IMR-90 (cell line): ENCODE data around the gene RPL12. TPM values are rescaled to one million over a fixed set of nuclear protein-coding genes. Genes with fewer than 3 reads are reported as not detected.

ENCODE experiments used
- ATAC-seq: fragments of 200-7000 bp; cut with Tn5 transposase; 2 replicates; pipeline ENCODE4 v1.9.1; 2020; ENCODE audit warnings: low read depth, mild to moderate bottlenecking, moderate library complexity
- BruUV-seq: library from RNA; stranded (reverse); fragments of 400-500 nt; replicated peaks from 2 replicates; lab custom pipeline; 2021; lab: Mats Ljungman, UMichigan
- CTCF ChIA-PET: fragments of 300-600 bp; formaldehyde crosslinking; extraction: SDS; loops from one replicate; lab custom pipeline; 2021; ENCODE audit warnings: antibody characterized with exemption; lab: Yijun Ruan, JAX
- POLR2A ChIA-PET: fragments of 300-600 bp; sonication (Branson Sonifier 250); formaldehyde crosslinking; loops from one replicate; lab custom pipeline; 2022; ENCODE audit warnings: antibody characterized with exemption; ENCODE audit not compliant: unreplicated experiment; lab: Charles Lee
- DNase-seq: peaks from one replicate; pipeline ENCODE4 v3.0.0; 2013
- H2AFZ ChIP-seq: replicated peaks from 2 replicates; pipeline ENCODE3; 2013; ENCODE audit warnings: low read length, mild to moderate bottlenecking; ENCODE audit not compliant: poor library complexity
- H2AK5ac ChIP-seq: 2 replicates; pipeline ENCODE4 v1.6.1; 2013; ENCODE audit warnings: low read depth, low read length, inconsistent platforms
- H2AK9ac ChIP-seq: replicated peaks from 2 replicates; pipeline ENCODE3; 2013; ENCODE audit warnings: mild to moderate bottlenecking, low read depth, low read length, moderate library complexity; ENCODE audit not compliant: poor library complexity
- H2BK120ac ChIP-seq: 2 replicates; pipeline ENCODE4 v1.6.1; 2013; ENCODE audit warnings: low read depth, low read length, inconsistent platforms
- H2BK15ac ChIP-seq: 3 replicates; pipeline ENCODE4 v1.6.1; 2013; ENCODE audit warnings: low read depth, low read length, inconsistent platforms
- H2BK20ac ChIP-seq: 2 replicates; pipeline ENCODE4 v1.6.1; 2013; ENCODE audit warnings: low read depth, mild to moderate bottlenecking, inconsistent platforms, low read length, moderate library complexity
- H2BK5ac ChIP-seq: 2 replicates; pipeline ENCODE4 v1.6.1; 2013; ENCODE audit warnings: mild to moderate bottlenecking, low read depth, low read length, inconsistent platforms; ENCODE audit not compliant: poor library complexity, severe bottlenecking
- H3K14ac ChIP-seq: replicated peaks from 2 replicates; pipeline ENCODE4 v1.6.1; 2013; ENCODE audit warnings: low read depth, low read length, inconsistent platforms
- H3K18ac ChIP-seq: 2 replicates; pipeline ENCODE4 v1.6.1; 2013; ENCODE audit warnings: low read depth, low read length, control low read depth
- H3K23ac ChIP-seq: 2 replicates; pipeline ENCODE4 v1.6.1; 2013; ENCODE audit warnings: low read depth, low read length, inconsistent platforms
- H3K27ac ChIP-seq: 2 replicates; pipeline ENCODE4 v1.5.1; 2013; ENCODE audit warnings: mild to moderate bottlenecking, control low read depth, low read length; ENCODE audit not compliant: insufficient read depth
- H3K27me3 ChIP-seq: 2 replicates; pipeline ENCODE4 v1.6.1; 2013; ENCODE audit warnings: low read length; ENCODE audit not compliant: control insufficient read depth, insufficient read depth
- H3K36me3 ChIP-seq: 2 replicates; pipeline ENCODE4 v1.6.1; 2013; ENCODE audit warnings: low read length, mixed read lengths; ENCODE audit not compliant: control insufficient read depth, insufficient read depth
- H3K4ac ChIP-seq: 2 replicates; pipeline ENCODE4 v1.6.1; 2013; ENCODE audit warnings: low read depth, low read length, inconsistent platforms
- H3K4me1 ChIP-seq: 2 replicates; pipeline ENCODE4 v1.6.1; 2013; ENCODE audit warnings: low read length, mixed read lengths; ENCODE audit not compliant: control insufficient read depth, insufficient read depth
- H3K4me2 ChIP-seq: 2 replicates; pipeline ENCODE4 v1.6.1; 2013; ENCODE audit warnings: low read depth, mild to moderate bottlenecking, control low read depth, low read length, moderate library complexity
- H3K4me3 ChIP-seq: 2 replicates; pipeline ENCODE4 v1.5.1; 2013; ENCODE audit warnings: low read depth, mild to moderate bottlenecking, control low read depth, low read length, moderate library complexity; ENCODE audit not compliant: insufficient read depth
- H3K56ac ChIP-seq: 2 replicates; pipeline ENCODE4 v1.6.1; 2013; ENCODE audit warnings: low read length, inconsistent platforms; ENCODE audit not compliant: insufficient read depth; ENCODE audit errors: extremely low read depth
- H3K79me1 ChIP-seq, 2 experiments: 2 replicates each; pipeline ENCODE4 v1.6.1; 2013; ENCODE audit warnings: low read length in 2 of 2, inconsistent platforms in 1 of 2, low read depth in 1 of 2
- H3K9ac ChIP-seq: 2 replicates; pipeline ENCODE4 v1.6.1; 2013; ENCODE audit warnings: low read depth, low read length, control low read depth
- H3K9me1 ChIP-seq: 2 replicates; pipeline ENCODE4 v1.6.1; 2013; ENCODE audit warnings: low read length, inconsistent platforms; ENCODE audit not compliant: insufficient read depth
- H3K9me3 ChIP-seq: 2 replicates; pipeline ENCODE4 v1.6.1; 2013; ENCODE audit warnings: low read length; ENCODE audit not compliant: control insufficient read depth, insufficient read depth
- H4K20me1 ChIP-seq: 2 replicates; pipeline ENCODE4 v1.6.1; 2013; ENCODE audit warnings: low read length, inconsistent platforms; ENCODE audit not compliant: insufficient read depth
- H4K5ac ChIP-seq: 2 replicates; pipeline ENCODE4 v1.6.1; 2013; ENCODE audit warnings: mild to moderate bottlenecking, low read depth, low read length, control low read depth
- H4K8ac ChIP-seq, 2 experiments: 2 replicates each; pipeline ENCODE4 v1.6.1; 2013; ENCODE audit warnings: low read depth in 2 of 2, low read length in 2 of 2, control low read depth in 1 of 2, inconsistent platforms in 1 of 2
- H4K91ac ChIP-seq: 2 replicates; pipeline ENCODE4 v1.6.1; 2013; ENCODE audit warnings: low read depth, low read length, inconsistent platforms; ENCODE audit not compliant: insufficient read depth
- BHLHE40 ChIP-seq: fragments of 150-350 bp; IDR thresholded peaks from 2 replicates; pipeline ENCODE4 v1.6.1; 2016; ENCODE audit warnings: mild to moderate bottlenecking, low read depth, low read length
- CEBPB ChIP-seq: IDR thresholded peaks from 2 replicates; pipeline ENCODE4 v1.6.1; 2012; ENCODE audit warnings: low read depth, low read length, improper control_type of control experiment
- CHD1 ChIP-seq: IDR thresholded peaks from 2 replicates; pipeline ENCODE4 v1.6.1; 2012; ENCODE audit warnings: low read depth, low read length, improper control_type of control experiment
- ELK1 ChIP-seq: fragments of 150-350 bp; IDR thresholded peaks from 2 replicates; pipeline ENCODE4 v1.6.1; 2016; ENCODE audit warnings: low read depth, mild to moderate bottlenecking, low read length, moderate library complexity, borderline replicate concordance
- MAFK ChIP-seq: IDR thresholded peaks from 2 replicates; pipeline ENCODE4 v1.6.1; 2012; ENCODE audit warnings: low read depth, low read length, improper control_type of control experiment
- MXI1 ChIP-seq: IDR thresholded peaks from 2 replicates; pipeline ENCODE4 v1.6.1; 2012; ENCODE audit warnings: low read depth, mild to moderate bottlenecking, low read length, moderate library complexity, borderline replicate concordance
- NFE2L2 ChIP-seq: fragments of 150-350 bp; IDR thresholded peaks from 2 replicates; pipeline ENCODE4 v1.6.1; 2016; ENCODE audit warnings: low read depth, mild to moderate bottlenecking, low read length
- POLR2A ChIP-seq: IDR thresholded peaks from 2 replicates; pipeline ENCODE4 v1.6.1; 2012; ENCODE audit warnings: mild to moderate bottlenecking, low read depth, low read length
- RAD21 ChIP-seq: IDR thresholded peaks from 2 replicates; pipeline ENCODE4 v1.6.1; 2012; ENCODE audit warnings: low read length, improper control_type of control experiment
- RCOR1 ChIP-seq: IDR thresholded peaks from 2 replicates; pipeline ENCODE4 v1.6.1; 2012; ENCODE audit warnings: mild to moderate bottlenecking, low read length, improper control_type of control experiment; ENCODE audit not compliant: insufficient replicate concordance
- RFX5 ChIP-seq: IDR thresholded peaks from 2 replicates; pipeline ENCODE4 v1.8.0; 2012; ENCODE audit warnings: low read depth, mild to moderate bottlenecking, low read length, moderate library complexity
- SMC3 ChIP-seq: fragments of 150-350 bp; IDR thresholded peaks from 2 replicates; pipeline ENCODE4 v1.6.1; 2016; ENCODE audit warnings: low read depth, mild to moderate bottlenecking, antibody characterized with exemption, low read length, moderate library complexity
- WGBS, 2 experiments: methylation state at CpG; one replicate each; pipeline versions ENCODE4 v1.1.5 to v1.1.7; 2013; ENCODE audit warnings: missing lambda C conversion rate in 2 of 2; ENCODE audit not compliant: insufficient read length in 1 of 2; ENCODE audit errors: extremely low coverage in 2 of 2; 5-methylcytosine and 5-hydroxymethylcytosine counted together
- dilution Hi-C: fragments of 300-500 bp; cut with HindIII; formaldehyde crosslinking; loops from one replicate; pipeline ENCODE4 v1.14.3; 2018; ENCODE audit warnings: low sequenced_read_pairs; ENCODE audit not compliant: unreplicated experiment
- in situ Hi-C: fragments of 300-500 bp; cut with MboI; formaldehyde crosslinking; loops from 3 replicates; pipeline ENCODE4 v1.14.3; 2019; ENCODE audit warnings: low sequenced_read_pairs, inconsistent platforms, mixed read lengths
- intact Hi-C: fragments of 100-400 bp; cut with micrococcal nuclease; formaldehyde crosslinking; loops from 2 replicates; pipeline ENCODE4 v1.10.0; 2022
- polyA plus RNA-seq, 3 experiments: library from polyadenylated mRNA; depleted of rRNA; stranded (reverse); fragments of >200 nt; gene quantifications; 2 replicates each; pipeline ENCODE4 v1.2.3, GENCODE V29; 2012; ENCODE audit warnings: low replicate concordance in 1 of 3
- total RNA-seq: library from RNA; depleted of rRNA; stranded (reverse); fragments of >200 nt; gene quantifications from 2 replicates; pipeline ENCODE4 v1.2.3, GENCODE V29; 2012
- TF ChIP-seq, protein P1 (sequence below): conservative IDR thresholded peaks from 2 replicates; pipeline ENCODE4 v1.5.1; 2012; ENCODE audit warnings: mild to moderate bottlenecking, low read depth, low read length, improper control_type of control experiment

RPL12 gene
- total and polyA plus RNA-seq, 2 of the 4 experiments (the other 2 are of a cell fraction), result 1,864 to 2,379 TPM

DNA sequence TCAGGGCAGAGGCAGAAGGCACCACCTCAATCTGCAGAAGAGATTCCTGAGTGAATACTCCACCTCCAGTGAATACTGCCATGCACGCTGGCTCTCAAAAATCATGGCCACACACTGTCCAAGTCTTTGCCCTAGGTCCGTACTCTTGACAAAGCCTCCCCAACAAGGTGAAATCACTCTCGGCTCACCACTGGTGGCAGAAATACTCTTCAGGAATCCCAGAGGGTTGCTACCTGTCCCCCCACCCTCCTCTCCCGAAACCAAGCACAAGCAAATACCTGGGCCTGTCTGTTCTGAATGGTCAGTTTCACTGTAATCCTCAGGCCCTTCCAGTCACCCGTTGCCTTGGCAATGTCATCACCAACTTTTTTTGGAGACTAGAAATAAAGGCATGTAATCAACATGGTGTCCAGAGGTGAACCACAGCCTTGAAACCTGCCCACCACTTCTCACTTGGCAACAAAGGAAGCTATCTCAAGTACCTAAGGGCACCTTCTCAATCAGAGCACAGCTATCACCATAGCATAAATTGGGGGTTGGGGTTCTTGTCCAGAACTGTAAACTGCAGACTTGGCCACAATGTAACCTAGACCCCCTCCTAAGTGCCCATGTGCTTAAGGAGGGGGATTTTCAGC lies 1.8 kb downstream of the RPL12 start:
- H3K36me3 ChIP-seq, result peaks cover 60% of the 10 kb centered on the region
- H3K14ac ChIP-seq, result peak overlapping the region; percentile 96
- H2BK15ac ChIP-seq, result no peak overlapping the region
- dilution Hi-C loops, result no loop called here
- peaks cover 10% of the 10 kb centered on the region for H3K9me3 ChIP-seq
- H3K18ac ChIP-seq, result no peak overlapping the region
- ChIA-PET CTCF (no interaction called here), POLR2A (no interaction called here)
- H2BK20ac ChIP-seq, result no peak overlapping the region
- H2AFZ ChIP-seq, result no peak overlapping the region
- no CpG with 5 or more reads among the region's 5 CpGs for WGBS, 2 experiments
- H4K8ac ChIP-seq, result peak overlapping the region in 1 of 2 experiments; percentile 34; a peak in 1 of 4 replicates
- no peak for DNase-seq
- H3K27ac ChIP-seq, result peak overlapping the region; percentile 91
- peak overlapping the region; percentile 77 for H2BK5ac ChIP-seq
- in situ Hi-C loops, result no loop called here
- H3K9ac ChIP-seq, result peak overlapping the region; percentile 95
- H2AK9ac ChIP-seq, result no peak overlapping the region
- peak overlapping the region; percentile 24; the same call in 1 of the 2 replicates for H3K4ac ChIP-seq
- peak overlapping the region; percentile 16; the same call in 1 of the 2 replicates for H3K56ac ChIP-seq
- no peak for ATAC-seq
- H3K23ac ChIP-seq, result peak overlapping the region; percentile 63
- TF ChIP-seq CEBPB, result no peak
- no peak for TF ChIP-seq MAFK
- TF ChIP-seq POLR2A, result no peak
- no peak for TF ChIP-seq RAD21
- no peak for TF ChIP-seq SMC3
- no peak for TF ChIP-seq BHLHE40
- TF ChIP-seq RCOR1, result no peak
- TF ChIP-seq, protein P1, sequence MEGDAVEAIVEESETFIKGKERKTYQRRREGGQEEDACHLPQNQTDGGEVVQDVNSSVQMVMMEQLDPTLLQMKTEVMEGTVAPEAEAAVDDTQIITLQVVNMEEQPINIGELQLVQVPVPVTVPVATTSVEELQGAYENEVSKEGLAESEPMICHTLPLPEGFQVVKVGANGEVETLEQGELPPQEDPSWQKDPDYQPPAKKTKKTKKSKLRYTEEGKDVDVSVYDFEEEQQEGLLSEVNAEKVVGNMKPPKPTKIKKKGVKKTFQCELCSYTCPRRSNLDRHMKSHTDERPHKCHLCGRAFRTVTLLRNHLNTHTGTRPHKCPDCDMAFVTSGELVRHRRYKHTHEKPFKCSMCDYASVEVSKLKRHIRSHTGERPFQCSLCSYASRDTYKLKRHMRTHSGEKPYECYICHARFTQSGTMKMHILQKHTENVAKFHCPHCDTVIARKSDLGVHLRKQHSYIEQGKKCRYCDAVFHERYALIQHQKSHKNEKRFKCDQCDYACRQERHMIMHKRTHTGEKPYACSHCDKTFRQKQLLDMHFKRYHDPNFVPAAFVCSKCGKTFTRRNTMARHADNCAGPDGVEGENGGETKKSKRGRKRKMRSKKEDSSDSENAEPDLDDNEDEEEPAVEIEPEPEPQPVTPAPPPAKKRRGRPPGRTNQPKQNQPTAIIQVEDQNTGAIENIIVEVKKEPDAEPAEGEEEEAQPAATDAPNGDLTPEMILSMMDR, result no peak
- TF ChIP-seq MXI1, result no peak
- TF ChIP-seq RFX5, result no peak
- TF ChIP-seq CHD1, result no peak
- no peak for TF ChIP-seq ELK1
- TF ChIP-seq NFE2L2, result no peak
- H2AK5ac ChIP-seq, result 0 out of 2 replicates have a peak overlapping the region, but pooled peaks have one; percentile 38
- H3K4me3 ChIP-seq, result peak overlapping the region; percentile 83
- peaks cover 21 to 77% of the 10 kb centered on the region in 2 experiments for H3K79me1 ChIP-seq
- BruUV-seq, result no TSS peak
- H3K27me3 ChIP-seq, result no peaks in the 10 kb centered on the region
- peaks cover 67% of the 10 kb centered on the region for H4K20me1 ChIP-seq
- peak overlapping the region; percentile 97 for H3K4me2 ChIP-seq
- intact Hi-C loops, result no loop called here
- H2BK120ac ChIP-seq, result no peak overlapping the region
- peaks cover 21% of the 10 kb centered on the region for H3K9me1 ChIP-seq
- H4K91ac ChIP-seq, result no peak overlapping the region
- H3K4me1 ChIP-seq, result peaks cover 13% of the 10 kb centered on the region
- no peak overlapping the region for H4K5ac ChIP-seq
